Liver (tissue), 3 donors: ENCODE results near the gene TNS3.

Experiments
- FOXA1 ChIP-seq: IDR thresholded peaks from 2 replicates; pipeline ENCODE4 v1.6.1; 2016; ENCODE audit warnings: antibody characterized with exemption
- GABPA ChIP-seq, 2 donors: IDR thresholded peaks in 1 of 2; conservative IDR thresholded peaks in 1 of 2; 2 replicates each; pipeline ENCODE4 v1.6.1; 2016; ENCODE audit warnings: antibody characterized with exemption in 2 of 2, mild to moderate bottlenecking in 1 of 2, moderate library complexity in 1 of 2
- MAX ChIP-seq: IDR thresholded peaks from 2 replicates; pipeline ENCODE4 v1.6.1; 2016; ENCODE audit warnings: antibody characterized with exemption
- RAD21 ChIP-seq, 2 donors: IDR thresholded peaks; 2 replicates each; pipeline ENCODE4 v1.6.1; 2016; ENCODE audit warnings: antibody characterized with exemption in 2 of 2, mild to moderate bottlenecking in 2 of 2
- SP1 ChIP-seq: IDR thresholded peaks from 2 replicates; pipeline ENCODE4 v1.6.1; 2018; ENCODE audit warnings: antibody characterized with exemption, mild to moderate bottlenecking
- TAF1 ChIP-seq: conservative IDR thresholded peaks from 2 replicates; pipeline ENCODE4 v1.6.1; 2016; ENCODE audit warnings: antibody characterized with exemption, mild to moderate bottlenecking
- TF ChIP-seq, protein P1 (sequence below): fragments of 150-350 bp; IDR thresholded peaks from 2 replicates; pipeline ENCODE4 v1.5.1; 2017; ENCODE audit warnings: improper control_type of control experiment, low read depth, low read length; ENCODE audit not compliant: missing input control
- TF ChIP-seq, protein P2 (sequence below): IDR thresholded peaks from 2 replicates; pipeline ENCODE4 v1.6.1; 2016; ENCODE audit warnings: antibody characterized with exemption, mild to moderate bottlenecking
- donor health status: healthy.
- donor health status: healthy.

DNA sequence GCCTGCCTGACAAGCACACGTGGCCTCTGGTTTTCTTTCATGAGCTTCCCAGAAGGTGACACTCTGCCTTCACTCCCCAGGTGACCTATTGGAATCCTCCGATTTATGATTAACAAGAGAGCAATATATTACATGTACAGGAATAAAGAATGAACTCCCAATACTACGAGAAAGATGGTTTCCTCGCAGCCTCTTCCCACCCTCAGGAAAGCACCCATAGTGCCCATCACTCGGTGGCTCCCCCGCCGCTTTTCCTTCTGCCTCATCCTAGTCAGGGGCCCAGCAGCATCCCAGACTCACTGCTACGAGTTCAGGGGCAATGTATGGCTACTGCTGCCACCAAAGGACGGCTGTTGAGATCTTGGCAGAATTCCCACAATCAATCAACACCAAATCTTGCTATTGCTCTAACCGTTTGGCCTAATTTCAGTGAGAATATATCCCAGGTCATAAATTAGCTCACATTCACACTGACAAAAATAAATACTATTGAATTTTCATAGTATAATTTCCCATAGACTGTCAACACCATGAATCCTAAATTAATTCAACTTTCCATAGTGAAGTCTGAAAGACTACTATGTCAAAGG lies 196.3 kb downstream of the TNS3 start:
- TF ChIP-seq, protein P1, sequence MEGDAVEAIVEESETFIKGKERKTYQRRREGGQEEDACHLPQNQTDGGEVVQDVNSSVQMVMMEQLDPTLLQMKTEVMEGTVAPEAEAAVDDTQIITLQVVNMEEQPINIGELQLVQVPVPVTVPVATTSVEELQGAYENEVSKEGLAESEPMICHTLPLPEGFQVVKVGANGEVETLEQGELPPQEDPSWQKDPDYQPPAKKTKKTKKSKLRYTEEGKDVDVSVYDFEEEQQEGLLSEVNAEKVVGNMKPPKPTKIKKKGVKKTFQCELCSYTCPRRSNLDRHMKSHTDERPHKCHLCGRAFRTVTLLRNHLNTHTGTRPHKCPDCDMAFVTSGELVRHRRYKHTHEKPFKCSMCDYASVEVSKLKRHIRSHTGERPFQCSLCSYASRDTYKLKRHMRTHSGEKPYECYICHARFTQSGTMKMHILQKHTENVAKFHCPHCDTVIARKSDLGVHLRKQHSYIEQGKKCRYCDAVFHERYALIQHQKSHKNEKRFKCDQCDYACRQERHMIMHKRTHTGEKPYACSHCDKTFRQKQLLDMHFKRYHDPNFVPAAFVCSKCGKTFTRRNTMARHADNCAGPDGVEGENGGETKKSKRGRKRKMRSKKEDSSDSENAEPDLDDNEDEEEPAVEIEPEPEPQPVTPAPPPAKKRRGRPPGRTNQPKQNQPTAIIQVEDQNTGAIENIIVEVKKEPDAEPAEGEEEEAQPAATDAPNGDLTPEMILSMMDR: no peak
- no peak for TF ChIP-seq RAD21 (IDR thresholded peaks at IDR 0.05)
- no peak for TF ChIP-seq SP1
- no peak for TF ChIP-seq FOXA1
- TF ChIP-seq, protein P2, sequence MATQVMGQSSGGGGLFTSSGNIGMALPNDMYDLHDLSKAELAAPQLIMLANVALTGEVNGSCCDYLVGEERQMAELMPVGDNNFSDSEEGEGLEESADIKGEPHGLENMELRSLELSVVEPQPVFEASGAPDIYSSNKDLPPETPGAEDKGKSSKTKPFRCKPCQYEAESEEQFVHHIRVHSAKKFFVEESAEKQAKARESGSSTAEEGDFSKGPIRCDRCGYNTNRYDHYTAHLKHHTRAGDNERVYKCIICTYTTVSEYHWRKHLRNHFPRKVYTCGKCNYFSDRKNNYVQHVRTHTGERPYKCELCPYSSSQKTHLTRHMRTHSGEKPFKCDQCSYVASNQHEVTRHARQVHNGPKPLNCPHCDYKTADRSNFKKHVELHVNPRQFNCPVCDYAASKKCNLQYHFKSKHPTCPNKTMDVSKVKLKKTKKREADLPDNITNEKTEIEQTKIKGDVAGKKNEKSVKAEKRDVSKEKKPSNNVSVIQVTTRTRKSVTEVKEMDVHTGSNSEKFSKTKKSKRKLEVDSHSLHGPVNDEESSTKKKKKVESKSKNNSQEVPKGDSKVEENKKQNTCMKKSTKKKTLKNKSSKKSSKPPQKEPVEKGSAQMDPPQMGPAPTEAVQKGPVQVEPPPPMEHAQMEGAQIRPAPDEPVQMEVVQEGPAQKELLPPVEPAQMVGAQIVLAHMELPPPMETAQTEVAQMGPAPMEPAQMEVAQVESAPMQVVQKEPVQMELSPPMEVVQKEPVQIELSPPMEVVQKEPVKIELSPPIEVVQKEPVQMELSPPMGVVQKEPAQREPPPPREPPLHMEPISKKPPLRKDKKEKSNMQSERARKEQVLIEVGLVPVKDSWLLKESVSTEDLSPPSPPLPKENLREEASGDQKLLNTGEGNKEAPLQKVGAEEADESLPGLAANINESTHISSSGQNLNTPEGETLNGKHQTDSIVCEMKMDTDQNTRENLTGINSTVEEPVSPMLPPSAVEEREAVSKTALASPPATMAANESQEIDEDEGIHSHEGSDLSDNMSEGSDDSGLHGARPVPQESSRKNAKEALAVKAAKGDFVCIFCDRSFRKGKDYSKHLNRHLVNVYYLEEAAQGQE: no peak
- TF ChIP-seq GABPA (IDR thresholded peaks at IDR 0.05 in 1 of 2, conservative IDR thresholded peaks at IDR 0.05 in 1 of 2): no peak
- TF ChIP-seq MAX: no peak
- TF ChIP-seq TAF1: no peak
